Mammary epithelial cell (primary cell): ENCODE measurements around the gene WTAP.

ENCODE experiments used
- CTCF ChIP-seq, 2 donors: IDR thresholded peaks in 1 of 2; conservative IDR thresholded peaks in 1 of 2; 2 replicates each; pipeline ENCODE4 v1.5.1; 2011 to 2012; ENCODE audit warnings: inconsistent platforms in 2 of 2, low read length in 2 of 2, mild to moderate bottlenecking in 2 of 2, control low read depth in 1 of 2, low read depth in 1 of 2; ENCODE audit not compliant: insufficient read depth in 1 of 2; ENCODE audit errors: extremely low read depth in 1 of 2
- EZH2 ChIP-seq: IDR thresholded peaks from 2 replicates; pipeline ENCODE4 v1.6.1; 2012; ENCODE audit warnings: low read length, inconsistent platforms, borderline replicate concordance

- TF ChIP-seq CTCF (conservative IDR thresholded peaks at IDR 0.05 in 1 of 2, IDR thresholded peaks at IDR 0.05 in 1 of 2; ENCODE audit: extremely low read depth in 1 of 2, insufficient read depth in 1 of 2, low read depth in 1 of 2, low read length in 2 of 2) (no peak), EZH2 (no peak)
Observed at GRCh38 chr6:159677506-159678165, 49.7 kb upstream of the WTAP start.
